HEK293T (cell line): ENCODE measurements around the gene NOVA2.

ENCODE experiments used
- CTCF ChIA-PET: fragments of 350-600 bp; formaldehyde crosslinking; extraction: SDS; loops from one replicate; lab custom pipeline; 2021; ENCODE audit warnings: antibody characterized with exemption, inconsistent platforms; lab: Yijun Ruan, JAX
- POLR2A ChIA-PET: fragments of 350-600 bp; formaldehyde crosslinking; extraction: SDS; loops from one replicate; lab custom pipeline; 2020; ENCODE audit warnings: antibody characterized with exemption, inconsistent platforms; lab: Yijun Ruan, JAX
- DNase-seq: peaks from one replicate; pipeline ENCODE4 v3.0.0; 2012; ENCODE audit warnings: mixed read lengths; ENCODE audit errors: extremely low spot score
- ARNT ChIP-seq: fragments of 450-650 bp; IDR thresholded peaks from 2 replicates; pipeline ENCODE4 v1.6.1; 2017; ENCODE audit warnings: mild to moderate bottlenecking
- BHLHE40 ChIP-seq: fragments of 450-650 bp; IDR thresholded peaks from 2 replicates; pipeline ENCODE4 v1.6.1; 2016; ENCODE audit warnings: mild to moderate bottlenecking, moderate library complexity, borderline replicate concordance
- CTBP1 ChIP-seq: fragments of 450-650 bp; IDR thresholded peaks from 2 replicates; pipeline ENCODE4 v1.6.1; 2016; ENCODE audit warnings: borderline replicate concordance
- ELF4 ChIP-seq: fragments of 450-650 bp; IDR thresholded peaks from 2 replicates; pipeline ENCODE4 v1.6.1; 2017; ENCODE audit warnings: antibody characterized with exemption
- FOXA1 ChIP-seq: fragments of 450-650 bp; IDR thresholded peaks from 2 replicates; pipeline ENCODE4 v1.6.1; 2016; ENCODE audit warnings: mild to moderate bottlenecking
- FOXK2 ChIP-seq: fragments of 450-650 bp; IDR thresholded peaks from 2 replicates; pipeline ENCODE4 v1.6.1; 2016; ENCODE audit warnings: mild to moderate bottlenecking
- FOXM1 ChIP-seq: fragments of 450-650 bp; IDR thresholded peaks from 2 replicates; pipeline ENCODE4 v1.6.1; 2017; ENCODE audit warnings: mild to moderate bottlenecking, borderline replicate concordance
- HDGF ChIP-seq: fragments of 450-650 bp; IDR thresholded peaks from 2 replicates; pipeline ENCODE4 v1.6.1; 2017; ENCODE audit warnings: antibody characterized with exemption, borderline replicate concordance
- L3MBTL2 ChIP-seq: fragments of 450-650 bp; conservative IDR thresholded peaks from 2 replicates; pipeline ENCODE4 v1.6.1; 2016; ENCODE audit warnings: mild to moderate bottlenecking
- LEF1 ChIP-seq: fragments of 450-650 bp; IDR thresholded peaks from 2 replicates; pipeline ENCODE4 v1.6.1; 2017; ENCODE audit warnings: mild to moderate bottlenecking, borderline replicate concordance
- NFRKB ChIP-seq: fragments of 450-650 bp; IDR thresholded peaks from 2 replicates; pipeline ENCODE4 v1.6.1; 2016; ENCODE audit warnings: mild to moderate bottlenecking, moderate library complexity
- PKNOX1 ChIP-seq: fragments of 450-650 bp; IDR thresholded peaks from 2 replicates; pipeline ENCODE4 v1.6.1; 2016
- SP1 ChIP-seq: fragments of 450-650 bp; IDR thresholded peaks from 2 replicates; pipeline ENCODE4 v1.6.1; 2017
- SUZ12 ChIP-seq: fragments of 450-650 bp; IDR thresholded peaks from 2 replicates; pipeline ENCODE4 v1.6.1; 2016; ENCODE audit warnings: mild to moderate bottlenecking
- TARDBP ChIP-seq: fragments of 450-650 bp; IDR thresholded peaks from 2 replicates; pipeline ENCODE4 v1.6.1; 2016
- ZNF384 ChIP-seq: fragments of 450-650 bp; IDR thresholded peaks from 2 replicates; pipeline ENCODE4 v1.6.1; 2016

NOVA2 gene

GRCh38 chr19:45971260-45971902 lies 2.3 kb downstream of the NOVA2 start:
- TF ChIP-seq ARNT (no peak), LEF1 (no peak), CTBP1 (no peak), PKNOX1 (no peak), NFRKB (no peak), FOXM1 (no peak), HDGF (no peak), SUZ12 (no peak), ELF4 (no peak), TARDBP (no peak), L3MBTL2 (no peak), BHLHE40 (no peak), FOXA1 (no peak), FOXK2 (no peak), SP1 (no peak), ZNF384 (no peak)
- DNase-seq: no peak
- ChIA-PET POLR2A (no interaction called here), CTCF (interaction anchor here (0.6 kb wide), 1 partner anchor 155 kb away, joined by 3 read pairs; no protein-coding TSS in a partner anchor)

GRCh38 chr19:45969676-45970075 lies 4.0 kb downstream of the NOVA2 start:
- DNase-seq: no peak
- POLR2A ChIA-PET: interaction anchor here (1.0 kb wide), 1 partner anchor 25 kb away, joined by 3 read pairs; the partner anchor contains the start of gene CCDC61

GRCh38 chr19:45968626-45969025 lies 5.0 kb downstream of the NOVA2 start:
- no peak for DNase-seq
- ChIA-PET CTCF (no interaction called here), POLR2A (no interaction called here)
- TF ChIP-seq LEF1: no peak
- TF ChIP-seq ARNT: no peak
- no peak for TF ChIP-seq ELF4
- no peak for TF ChIP-seq CTBP1
- no peak for TF ChIP-seq NFRKB
- no peak for TF ChIP-seq FOXM1
- TF ChIP-seq SP1: no peak
- no peak for TF ChIP-seq TARDBP
- no peak for TF ChIP-seq ZNF384
- no peak for TF ChIP-seq FOXK2
- TF ChIP-seq L3MBTL2: no peak
- TF ChIP-seq FOXA1: no peak
- TF ChIP-seq BHLHE40: no peak
- TF ChIP-seq HDGF: no peak
- no peak for TF ChIP-seq SUZ12

More at GRCh38 chr19:45969676-45970075, 4.0 kb downstream of the NOVA2 start:
- TF ChIP-seq FOXA1 (no peak), NFRKB (no peak), CTBP1 (no peak), LEF1 (no peak), FOXM1 (no peak), ELF4 (no peak), TARDBP (no peak)
- CTCF ChIA-PET: no interaction called here

- ChIA-PET POLR2A (no interaction called here), CTCF (no interaction called here)
- TF ChIP-seq PKNOX1 (no peak), FOXK2 (no peak), ELF4 (no peak), SP1 (no peak), SUZ12 (no peak)
- no peak for DNase-seq
Measured at GRCh38 chr19:45967246-45967645, 6.4 kb downstream of the NOVA2 start.

GRCh38 chr19:45962021-45962420 lies 11.6 kb downstream of the NOVA2 start:
- CTCF ChIA-PET: no interaction called here
- no peak for TF ChIP-seq PKNOX1
- TF ChIP-seq HDGF: no peak
- TF ChIP-seq FOXK2: no peak
- TF ChIP-seq TARDBP: no peak
- TF ChIP-seq LEF1: no peak
- TF ChIP-seq SP1: no peak
- TF ChIP-seq ARNT: no peak
- no peak for TF ChIP-seq SUZ12
- TF ChIP-seq NFRKB: no peak
- no peak for TF ChIP-seq ZNF384

GRCh38 chr19:45960595-45961235 lies 12.9 kb downstream of the NOVA2 start:
- POLR2A ChIA-PET: no interaction called here
- CTCF ChIA-PET: no interaction called here
- DNase-seq: no peak
- TF ChIP-seq HDGF: no peak
- TF ChIP-seq ARNT: no peak

More at GRCh38 chr19:45962021-45962420, 11.6 kb downstream of the NOVA2 start:
- POLR2A ChIA-PET: no interaction called here
- DNase-seq: no peak
